Astrocyte of the cerebellum (primary cell): Measurements from ENCODE around the gene FAM193A.
"Not testable (repeated sequence)": the region's sequence is repeated elsewhere in the genome, so short reads cannot be mapped to it uniquely, and the experiment has no call there.

Experiments used
- DNase-seq: peaks from one replicate; pipeline ENCODE4 v3.0.0-alpha.2; 2011; ENCODE audit warnings: low read depth
- H3K4me3 ChIP-seq: 2 replicates; pipeline ENCODE4 v1.5.1; 2011; ENCODE audit warnings: mild to moderate bottlenecking, low read depth, low read length, moderate library complexity
- in situ Hi-C: cut with HindIII; loops from 2 replicates; pipeline ENCODE4 v1.10.0; 2017; ENCODE audit warnings: low sequenced_read_pairs
- TF ChIP-seq, protein P1 (sequence below): IDR thresholded peaks from 2 replicates; pipeline ENCODE4 v1.5.1; 2012; ENCODE audit warnings: low read length, low read depth, moderate library complexity, mild to moderate bottlenecking; ENCODE audit errors: missing control alignments

Gene FAM193A

GRCh38 chr4:2761035-2761923, 224.8 kb downstream of the FAM193A start:
- no peak for DNase-seq
- no peak overlapping the region for H3K4me3 ChIP-seq
- TF ChIP-seq, protein P1, sequence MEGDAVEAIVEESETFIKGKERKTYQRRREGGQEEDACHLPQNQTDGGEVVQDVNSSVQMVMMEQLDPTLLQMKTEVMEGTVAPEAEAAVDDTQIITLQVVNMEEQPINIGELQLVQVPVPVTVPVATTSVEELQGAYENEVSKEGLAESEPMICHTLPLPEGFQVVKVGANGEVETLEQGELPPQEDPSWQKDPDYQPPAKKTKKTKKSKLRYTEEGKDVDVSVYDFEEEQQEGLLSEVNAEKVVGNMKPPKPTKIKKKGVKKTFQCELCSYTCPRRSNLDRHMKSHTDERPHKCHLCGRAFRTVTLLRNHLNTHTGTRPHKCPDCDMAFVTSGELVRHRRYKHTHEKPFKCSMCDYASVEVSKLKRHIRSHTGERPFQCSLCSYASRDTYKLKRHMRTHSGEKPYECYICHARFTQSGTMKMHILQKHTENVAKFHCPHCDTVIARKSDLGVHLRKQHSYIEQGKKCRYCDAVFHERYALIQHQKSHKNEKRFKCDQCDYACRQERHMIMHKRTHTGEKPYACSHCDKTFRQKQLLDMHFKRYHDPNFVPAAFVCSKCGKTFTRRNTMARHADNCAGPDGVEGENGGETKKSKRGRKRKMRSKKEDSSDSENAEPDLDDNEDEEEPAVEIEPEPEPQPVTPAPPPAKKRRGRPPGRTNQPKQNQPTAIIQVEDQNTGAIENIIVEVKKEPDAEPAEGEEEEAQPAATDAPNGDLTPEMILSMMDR: no peak
- in situ Hi-C loops: loop anchor here (5.0 kb wide), 1 partner anchor 106 kb away; no protein-coding TSS in a partner anchor

DNA sequence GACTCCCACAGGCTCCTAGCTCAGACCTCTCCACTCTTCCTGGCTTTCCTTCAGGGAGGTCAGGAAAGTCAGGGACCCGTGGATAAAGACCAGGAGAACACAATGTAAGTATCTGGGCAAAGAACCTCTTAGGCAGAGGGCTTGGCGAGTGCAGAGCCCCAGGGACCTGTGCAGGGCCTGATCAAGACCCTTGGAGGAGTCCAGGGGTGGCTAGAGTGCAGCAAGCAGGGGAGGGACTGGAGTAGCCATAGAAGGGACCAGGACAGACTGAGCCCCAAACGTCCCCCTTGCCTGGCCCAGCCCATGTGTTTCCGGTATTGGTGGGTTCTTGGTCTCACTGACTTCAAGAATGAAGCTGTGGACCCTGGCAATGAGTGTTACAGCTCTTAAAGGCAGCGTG, 225.6 kb downstream of the FAM193A start:
- DNase-seq: no peak
- in situ Hi-C loops: loop anchor here (5.0 kb wide), 1 partner anchor 105 kb away; no protein-coding TSS in a partner anchor
- no peak overlapping the region for H3K4me3 ChIP-seq
- TF ChIP-seq, protein P1: no peak

DNA sequence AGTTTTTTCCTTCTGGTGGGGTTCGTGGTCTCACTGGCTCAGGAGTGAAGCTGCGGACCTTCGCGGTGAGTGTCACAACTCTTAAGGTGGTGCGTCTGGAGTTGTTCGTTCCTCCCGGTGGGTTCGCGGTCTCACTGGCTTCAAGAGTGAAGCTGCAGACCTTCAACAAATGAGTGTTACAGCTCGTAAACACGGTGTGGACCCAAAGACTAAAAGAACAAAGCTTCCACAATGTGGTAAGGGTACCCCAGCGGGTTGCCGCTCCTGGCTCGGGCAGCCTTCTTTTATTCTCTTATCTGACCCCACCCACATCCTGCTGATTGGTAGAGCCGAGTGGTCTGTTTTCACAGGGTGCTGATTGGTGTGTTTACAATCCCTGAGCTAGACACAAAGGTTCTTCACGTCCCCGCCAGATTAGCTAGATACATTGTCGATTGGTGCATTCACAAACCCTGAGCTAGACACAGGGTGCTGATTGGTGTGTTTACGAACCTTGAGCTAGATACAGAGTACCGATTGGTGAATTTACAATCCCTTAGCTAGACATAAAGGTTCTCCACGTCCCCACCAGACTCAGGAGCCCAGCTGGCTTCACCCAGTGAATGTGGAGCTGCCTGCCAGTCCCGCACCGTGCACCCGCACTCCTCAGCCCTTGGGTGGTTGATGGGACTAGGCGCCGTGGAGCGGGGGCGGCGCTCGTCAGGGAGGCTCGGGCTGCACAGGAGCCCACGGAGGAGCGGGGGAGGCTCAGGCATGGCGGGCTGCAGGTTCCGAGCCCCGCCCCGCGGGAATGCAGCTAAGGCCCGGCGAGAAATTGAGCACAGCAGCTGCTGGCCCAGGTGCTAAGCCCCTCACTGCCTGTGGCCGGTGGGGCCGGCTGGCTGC, 226.3 kb downstream of the FAM193A start:
- H3K4me3 ChIP-seq: not testable (repeated sequence)
- in situ Hi-C loops: loop anchor here (5.0 kb wide), 1 partner anchor 105 kb away; no protein-coding TSS in a partner anchor

GRCh38 chr4:2763511-2763967, 227.1 kb downstream of the FAM193A start:
- in situ Hi-C loops: loop anchor here (5.0 kb wide), 1 partner anchor 104 kb away; no protein-coding TSS in a partner anchor
- TF ChIP-seq, protein P1: no peak
- peak overlapping the region; percentile 37 for H3K4me3 ChIP-seq
- no peak for DNase-seq

More for the DNA sequence above, 226.3 kb downstream of the FAM193A start:
- DNase-seq: not testable (repeated sequence)

GRCh38 chr4:2765832-2766526, 229.5 kb downstream of the FAM193A start:
- TF ChIP-seq, protein P1: no peak
- no peak overlapping the region for H3K4me3 ChIP-seq
- no peak for DNase-seq
- in situ Hi-C loops: no loop called here

GRCh38 chr4:2767046-2767704, 230.7 kb downstream of the FAM193A start:
- in situ Hi-C loops: no loop called here

More at GRCh38 chr4:2767046-2767704, 230.7 kb downstream of the FAM193A start:
- TF ChIP-seq, protein P1: no peak
- no peak overlapping the region for H3K4me3 ChIP-seq
- DNase-seq: no peak
